Heart left ventricle (tissue), 13 donors: ENCODE measurements around the gene SLC9A7.

Source experiments
- POLR2A ChIP-seq, 2 donors: fragments of 450-650 bp; IDR thresholded peaks; one replicate each; pipeline ENCODE4 v1.6.1; 2017; ENCODE audit warnings: antibody characterized with exemption in 2 of 2, mild to moderate bottlenecking in 2 of 2, moderate library complexity in 2 of 2
- TF ChIP-seq, protein P1 (sequence below), 12 donors: fragments of 200-600 bp; sonication (generic) in 4 of 12; IDR thresholded peaks; one replicate each; pipeline versions ENCODE4 v1.5.0 to v1.8.0; 2018 to 2022; ENCODE audit warnings: antibody characterized with exemption in 12 of 12, mild to moderate bottlenecking in 5 of 12
- donor health status: ischemic (EF 13 %, LVEDD 7.1; RV severe dilation, severe dysfunction).
- donor health status: DM: no; HTN: yes; CAD: no.
- donor health status: DM: no; HTN: no; CAD: no.
- donor health status: ischemic (EF 25% LVEDD 6.9; RV normal size, moderate dysfunction).
- donor health status: ischemic (EF 25% LVEDD 5.7; RV mildly dilated, moderate dysfunction).
- donor health status: ischemic (EF 35%, LVEDD 5.7; RV mildly dilated, moderate dysfunction).
- donor health status: nonischemic (EF 11% LVEDD 7.7; RV severe dilation, severe dysfunction).
- donor health status: DM: yes; HTN: yes; CAD: no.
- donor health status: PGD.
- donor health status: ischemic (EF 29% LVEDD 5.4; RV normal size, mild dysfunction).
- donor health status: nonischemic (EF 23%, LVEDD 6.1; RV moderate dilation, normal function).

DNA sequence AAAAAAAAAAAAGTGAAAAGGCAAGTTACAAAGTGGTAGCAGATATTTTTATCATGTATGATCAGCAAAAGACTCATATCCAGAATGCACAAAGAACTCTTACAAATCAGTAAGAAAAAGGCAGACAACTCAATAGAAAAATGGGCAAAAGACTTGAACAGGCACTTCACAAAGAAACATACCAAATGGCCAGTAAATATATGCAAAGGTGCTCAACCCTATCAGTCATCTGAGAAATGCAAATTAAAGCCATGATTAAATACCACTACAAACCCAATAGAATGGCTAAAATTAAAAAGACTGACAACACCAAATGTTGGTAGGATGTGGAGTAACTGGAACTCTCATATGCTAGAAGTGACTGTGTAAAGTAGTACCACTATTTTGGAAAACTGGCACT, 140.0 kb downstream of the SLC9A7 start:
- TF ChIP-seq, protein P1, sequence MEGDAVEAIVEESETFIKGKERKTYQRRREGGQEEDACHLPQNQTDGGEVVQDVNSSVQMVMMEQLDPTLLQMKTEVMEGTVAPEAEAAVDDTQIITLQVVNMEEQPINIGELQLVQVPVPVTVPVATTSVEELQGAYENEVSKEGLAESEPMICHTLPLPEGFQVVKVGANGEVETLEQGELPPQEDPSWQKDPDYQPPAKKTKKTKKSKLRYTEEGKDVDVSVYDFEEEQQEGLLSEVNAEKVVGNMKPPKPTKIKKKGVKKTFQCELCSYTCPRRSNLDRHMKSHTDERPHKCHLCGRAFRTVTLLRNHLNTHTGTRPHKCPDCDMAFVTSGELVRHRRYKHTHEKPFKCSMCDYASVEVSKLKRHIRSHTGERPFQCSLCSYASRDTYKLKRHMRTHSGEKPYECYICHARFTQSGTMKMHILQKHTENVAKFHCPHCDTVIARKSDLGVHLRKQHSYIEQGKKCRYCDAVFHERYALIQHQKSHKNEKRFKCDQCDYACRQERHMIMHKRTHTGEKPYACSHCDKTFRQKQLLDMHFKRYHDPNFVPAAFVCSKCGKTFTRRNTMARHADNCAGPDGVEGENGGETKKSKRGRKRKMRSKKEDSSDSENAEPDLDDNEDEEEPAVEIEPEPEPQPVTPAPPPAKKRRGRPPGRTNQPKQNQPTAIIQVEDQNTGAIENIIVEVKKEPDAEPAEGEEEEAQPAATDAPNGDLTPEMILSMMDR (IDR thresholded peaks at IDR 0.05): no peak
- TF ChIP-seq POLR2A (IDR thresholded peaks at IDR 0.05): no peak
